Measurements from ENCODE around the gene VIPAS39.
A peak's percentile ranks its signal among the peaks of the same experiment; 100 is the strongest.

Gene VIPAS39

DNA sequence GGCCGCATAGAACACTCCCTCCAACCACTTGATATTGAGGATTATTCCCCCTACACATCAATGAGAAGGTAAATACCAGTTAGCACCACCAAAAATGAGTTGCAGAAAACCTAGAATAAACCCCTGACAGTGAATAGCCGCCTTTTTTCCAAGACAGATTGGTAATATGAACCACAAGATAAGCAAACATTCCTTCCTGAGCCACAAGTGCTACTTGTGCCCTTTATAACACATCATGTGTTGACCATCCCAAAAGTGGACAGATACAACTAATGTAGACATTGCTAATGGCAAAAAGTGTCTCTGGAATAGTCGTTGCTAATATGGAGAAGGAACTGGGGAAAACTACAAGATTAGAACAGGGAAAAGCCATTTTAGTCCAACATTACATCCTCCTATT, 51.3 kb downstream of the VIPAS39 start:
- no peak for DNase-seq (ENCODE audit: low read depth)

DNA sequence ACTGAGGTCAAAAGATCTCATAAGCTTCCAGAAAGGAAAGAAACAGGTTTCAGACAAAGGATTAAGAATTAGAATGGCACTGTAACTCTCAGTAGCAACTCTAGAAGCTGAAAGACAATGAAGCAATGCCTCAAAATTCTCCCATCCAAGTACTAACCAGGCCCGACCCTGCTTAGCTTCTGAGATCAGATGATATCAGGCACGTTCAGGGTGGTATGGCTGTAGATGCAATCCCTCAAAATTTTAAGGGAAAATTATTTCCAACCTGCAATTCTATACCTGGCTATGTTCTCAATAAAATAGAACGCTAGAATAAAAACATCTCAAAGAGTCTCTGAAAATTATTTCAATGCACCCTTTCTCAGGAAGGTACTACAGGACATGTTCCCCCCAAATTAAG, 53.6 kb downstream of the VIPAS39 start:
- DNase-seq (ENCODE audit: low read depth) = no peak

GRCh38 chr14:77400216-77400615, 57.2 kb downstream of the VIPAS39 start:
- no peak for DNase-seq (ENCODE audit: low read depth)

- DNase-seq (ENCODE audit: low read depth) = no peak
Observed at GRCh38 chr14:77390188-77390587, 67.2 kb downstream of the VIPAS39 start.

DNA sequence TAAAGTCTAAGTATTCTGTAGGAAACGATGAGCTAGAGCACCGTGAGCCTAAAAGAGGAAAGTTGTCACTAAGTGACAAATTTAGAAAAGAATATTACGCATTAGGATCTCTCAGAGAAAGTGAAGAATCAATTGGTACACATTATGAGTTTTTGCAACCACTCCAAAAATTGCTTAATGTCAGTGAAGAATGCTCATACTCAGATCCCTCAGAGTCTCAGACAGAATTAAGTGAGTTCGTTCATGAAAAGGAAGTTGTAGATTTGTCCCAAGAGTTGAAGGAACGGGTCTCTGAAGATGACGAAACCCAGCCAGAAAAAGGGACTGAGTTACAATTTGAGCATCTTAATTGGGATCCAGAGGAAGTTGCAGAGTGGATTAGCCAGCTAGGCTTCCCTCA, 78.7 kb downstream of the VIPAS39 start:
- DNase-seq (ENCODE audit: low read depth) = no peak

DNA sequence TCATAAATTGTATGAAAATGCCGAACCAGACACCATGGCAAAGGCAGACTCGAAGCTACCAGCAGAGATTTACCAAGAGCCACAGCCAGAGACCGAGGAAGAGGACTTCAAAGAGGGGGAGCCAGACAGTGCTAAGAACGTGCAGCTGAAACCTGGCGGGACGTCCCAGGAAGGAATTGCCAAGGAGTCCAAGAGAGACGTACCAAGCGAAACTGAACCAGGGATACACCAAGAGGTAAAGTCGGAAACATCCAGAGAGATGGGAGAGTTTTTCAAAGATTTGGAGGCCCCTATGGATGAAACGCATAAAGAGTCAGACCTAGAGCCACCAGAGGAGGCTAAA, 79.9 kb downstream of the VIPAS39 start:
- no peak for DNase-seq (ENCODE audit: low read depth)

- DNase-seq (ENCODE audit: low read depth) = peak; percentile 64
Observed at GRCh38 chr14:77376771-77377501, 80.5 kb downstream of the VIPAS39 start, which contains the start of the genes SAMD15 and TMED8. TSS of gene SAMD15 (plus strand) at chr14:77377379. CDS start at chr14:77377419, 40 bp downstream. TSS of gene TMED8 (minus strand) at chr14:77377094. CDS start at chr14:77377053, 41 bp downstream.

All from HS-5 (cell line).